CD14-positive monocyte (primary cell): ENCODE results near the gene ENO1. TPM values are rescaled to one million over a fixed set of nuclear protein-coding genes. Genes with fewer than 3 reads are reported as not detected.
A peak's percentile ranks its signal among the peaks of the same experiment; 100 is the strongest.

Experiments
- DNase-seq, 3 donors: peaks; one replicate each; pipeline ENCODE4 v3.0.0-alpha.2; 2011 to 2022
- H2AFZ ChIP-seq: 2 replicates; pipeline ENCODE4 v1.6.0; 2012; ENCODE audit warnings: mild to moderate bottlenecking, low read depth, low read length, inconsistent platforms; ENCODE audit not compliant: insufficient read depth, poor library complexity, severe bottlenecking
- H3K27ac ChIP-seq, 2 donors: 1 replicate in 1 of 2; 2 replicates in 1 of 2; pipeline ENCODE4 v1.5.1; 2012 to 2013; ENCODE audit warnings: low read length in 2 of 2, control low read depth in 1 of 2, inconsistent platforms in 1 of 2, low read depth in 1 of 2, mild to moderate bottlenecking in 1 of 2
- H3K27me3 ChIP-seq, 2 donors: one replicate each; pipeline versions ENCODE4 v1.6.0 to v1.6.1; 2011 to 2013; ENCODE audit warnings: low read length in 2 of 2; ENCODE audit not compliant: control insufficient read depth in 2 of 2, insufficient read depth in 2 of 2
- H3K36me3 ChIP-seq, 2 donors: replicated peaks in 1 of 2; 1 replicate in 1 of 2; 2 replicates in 1 of 2; pipeline versions ENCODE4 v1.5.1 to v1.6.1; 2012 to 2013; ENCODE audit warnings: low read length in 2 of 2, control low read depth in 1 of 2, inconsistent platforms in 1 of 2, mild to moderate bottlenecking in 1 of 2; ENCODE audit not compliant: insufficient read depth in 2 of 2, control insufficient read depth in 1 of 2
- H3K4me1 ChIP-seq, 2 donors: 1 replicate in 1 of 2; 2 replicates in 1 of 2; pipeline versions ENCODE4 v1.5.1 to v1.6.1; 2012 to 2013; ENCODE audit warnings: low read length in 2 of 2, control low read depth in 1 of 2, inconsistent platforms in 1 of 2, mild to moderate bottlenecking in 1 of 2, moderate library complexity in 1 of 2; ENCODE audit not compliant: insufficient read depth in 2 of 2, control insufficient read depth in 1 of 2
- H3K4me2 ChIP-seq: replicated peaks from 2 replicates; pipeline ENCODE3; 2012; ENCODE audit warnings: low read length, moderate library complexity, mild to moderate bottlenecking; ENCODE audit not compliant: poor library complexity, severe bottlenecking; ENCODE audit errors: extremely low read depth
- H3K4me3 ChIP-seq, 3 experiments: fragments of 200-600 bp in 1 of 3; sonication (generic) in 1 of 3; replicated peaks in 1 of 3; 1 replicate in 2 of 3; 2 replicates in 1 of 3; pipeline ENCODE4 v1.5.1; 2011 to 2013; ENCODE audit warnings: low read length in 3 of 3, mild to moderate bottlenecking in 3 of 3, control low read depth in 2 of 3, low read depth in 2 of 3, inconsistent platforms in 1 of 3, moderate library complexity in 1 of 3
- H3K79me2 ChIP-seq: 2 replicates; pipeline ENCODE4 v1.6.0; 2012; ENCODE audit warnings: mild to moderate bottlenecking, control low read depth, inconsistent platforms, low read length, moderate library complexity; ENCODE audit not compliant: insufficient read depth
- H3K9ac ChIP-seq: 2 replicates; pipeline ENCODE4 v1.6.0; 2017; ENCODE audit warnings: low read length, mild to moderate bottlenecking; ENCODE audit not compliant: insufficient read depth, poor library complexity, severe bottlenecking
- H3K9me3 ChIP-seq, 2 donors: replicated peaks in 1 of 2; 1 replicate in 1 of 2; 2 replicates in 1 of 2; pipeline versions ENCODE4 v1.5.1 to v1.6.1; 2012 to 2013; ENCODE audit warnings: low read length in 2 of 2, control low read depth in 1 of 2; ENCODE audit not compliant: control insufficient read depth in 1 of 2, insufficient read depth in 1 of 2
- H4K20me1 ChIP-seq: 2 replicates; pipeline ENCODE4 v1.6.0; 2012; ENCODE audit warnings: mild to moderate bottlenecking, low read length, control low read depth, moderate library complexity; ENCODE audit not compliant: insufficient read depth
- H3K27ac Mint-ChIP-seq, 7 donors: one replicate each; pipeline ENCODE4 v1.8.0; 2020; ENCODE audit warnings: mild to moderate bottlenecking in 7 of 7, mixed read lengths in 7 of 7, moderate library complexity in 6 of 7, inconsistent platforms in 2 of 7
- H3K27me3 Mint-ChIP-seq, 3 donors: one replicate each; pipeline ENCODE4 v1.8.0; 2021 to 2022; ENCODE audit warnings: low read depth in 3 of 3, mild to moderate bottlenecking in 3 of 3, mixed read lengths in 3 of 3, moderate library complexity in 3 of 3, inconsistent platforms in 1 of 3
- H3K36me3 Mint-ChIP-seq, 2 donors: one replicate each; pipeline ENCODE4 v1.8.0; 2020; ENCODE audit warnings: mixed read lengths in 2 of 2, inconsistent platforms in 1 of 2, mild to moderate bottlenecking in 1 of 2
- H3K4me1 Mint-ChIP-seq: one replicate; pipeline ENCODE4 v1.8.0; 2020; ENCODE audit warnings: mild to moderate bottlenecking, mixed read lengths
- H3K4me3 Mint-ChIP-seq, 2 donors: one replicate each; pipeline ENCODE4 v1.8.0; 2020; ENCODE audit warnings: mild to moderate bottlenecking in 2 of 2, mixed read lengths in 2 of 2, moderate library complexity in 1 of 2
- H3K9me3 Mint-ChIP-seq, 7 donors: one replicate each; pipeline ENCODE4 v1.8.0; 2020 to 2022; ENCODE audit warnings: mixed read lengths in 7 of 7, mild to moderate bottlenecking in 6 of 7, moderate library complexity in 6 of 7, inconsistent platforms in 2 of 7
- CTCF ChIP-seq: fragments of 200-600 bp; IDR thresholded peaks from one replicate; pipeline ENCODE4 v1.8.0; 2022; ENCODE audit warnings: antibody characterized with exemption, mild to moderate bottlenecking
- WGBS: methylation state at CpG from one replicate; pipeline ENCODE4 v1.1.5; 2013; ENCODE audit warnings: missing lambda C conversion rate; ENCODE audit not compliant: insufficient coverage; 5-methylcytosine and 5-hydroxymethylcytosine counted together
- intact Hi-C, 2 donors: fragments of 100-400 bp; cut with micrococcal nuclease; formaldehyde crosslinking; loops; one replicate each; pipeline versions ENCODE4 v1.15.0 to v1.15.1; 2023
- polyA plus RNA-seq, 3 donors: library from polyadenylated mRNA; depleted of rRNA in 1 of 3; unstranded in 2 of 3; stranded (reverse) in 1 of 3; fragments of 300-500 nt in 2 of 3; fragments of >200 nt in 1 of 3; fragmentation: Illumina TruSeq in 2 of 3; gene quantifications; 1 replicate in 2 of 3; 2 replicates in 1 of 3; pipeline ENCODE4 v1.2.3, GENCODE V29; 2012 to 2021

ENO1 gene
- polyA plus RNA-seq, 3 donors, result 525 to 1,573 (median 1,458) TPM

GRCh38 chr1:8844501-8845006, 33.9 kb downstream of the ENO1 start:
- intact Hi-C loops, result loop anchor here (5.0 to 10.0 kb wide), 2 partner anchors 282 to 290 kb away; no protein-coding TSS in a partner anchor
- H2AFZ ChIP-seq, result no peak overlapping the region
- no peak overlapping the region for H3K27ac Mint-ChIP-seq
- H3K4me1 Mint-ChIP-seq, result peaks cover 3% of the 10 kb centered on the region
- no peak for DNase-seq
- peaks cover 0 to 3% of the 10 kb centered on the region in 2 donors for H3K36me3 Mint-ChIP-seq
- H3K27ac ChIP-seq, result no peak overlapping the region
- no peaks in the 10 kb centered on the region for H3K4me1 ChIP-seq
- H3K4me3 Mint-ChIP-seq, result no peak overlapping the region
- H3K9ac ChIP-seq, result no peak overlapping the region
- no peaks in the 10 kb centered on the region for H3K9me3 ChIP-seq
- no peaks in the 10 kb centered on the region for H3K27me3 ChIP-seq
- 71% methylated on average over 6 of the region's 7 CpGs for WGBS
- peaks cover 0 to 6% (median 0%) of the 10 kb centered on the region in 7 donors for H3K9me3 Mint-ChIP-seq
- no peaks in the 10 kb centered on the region for H3K36me3 ChIP-seq
- no peak overlapping the region for H3K4me3 ChIP-seq
- H3K27me3 Mint-ChIP-seq, result peaks cover 0 to 3% (median 0%) of the 10 kb centered on the region in 3 donors
- no peak overlapping the region for H3K4me2 ChIP-seq
- no peaks in the 10 kb centered on the region for H3K79me2 ChIP-seq
- H4K20me1 ChIP-seq, result no peaks in the 10 kb centered on the region
- no peak for TF ChIP-seq CTCF

GRCh38 chr1:8841395-8841794, 37.1 kb downstream of the ENO1 start:
- WGBS, result 90% methylated on average over 2 of the region's 3 CpGs
- Histone ChIP-seq H3K9me3 (no peaks in the 10 kb centered on the region), H3K9ac (no peak overlapping the region), H3K27me3 (no peaks in the 10 kb centered on the region), H3K4me1 (no peaks in the 10 kb centered on the region), H3K4me3 (no peak overlapping the region), H3K36me3 (no peaks in the 10 kb centered on the region), H3K4me2 (no peak overlapping the region), H4K20me1 (no peaks in the 10 kb centered on the region), H2AFZ (no peak overlapping the region), H3K79me2 (no peaks in the 10 kb centered on the region), H3K27ac (no peak overlapping the region)
- Mint-ChIP-seq H3K27ac (peak overlapping the region in 1 of 7 donors; percentile 4), H3K27me3 (peaks cover 0 to 3% (median 0%) of the 10 kb centered on the region in 3 donors), H3K9me3 (peaks cover 0 to 6% (median 0%) of the 10 kb centered on the region in 7 donors), H3K4me3 (no peak overlapping the region), H3K4me1 (no peaks in the 10 kb centered on the region), H3K36me3 (no peaks in the 10 kb centered on the region)
- intact Hi-C loops, result loop anchor here in 1 of 2 donors (10.0 kb wide), 1 partner anchor 287 kb away; no protein-coding TSS in a partner anchor
- no peak for TF ChIP-seq CTCF
- no peak for DNase-seq
